ENCODE data around the gene TRPM6. TPM values are rescaled to one million over a fixed set of nuclear protein-coding genes. Genes with fewer than 3 reads are reported as not detected.

The TRPM6 gene
- total and polyA plus RNA-seq, 2 donors (not counting 3 experiments of a cell fraction or from before 2014, with no cell fraction given), result 0.01 to 0.22 TPM

GRCh38 chr9:74736646-74737045 is 151.1 kb downstream of the TRPM6 start:
- no peak overlapping the region for H3K9ac ChIP-seq (replicated peaks; ENCODE audit: extremely low read depth, insufficient read depth, low read length)
- H3K27ac ChIP-seq (ENCODE audit: insufficient read depth, low read depth, low read length), result no peak overlapping the region
- dilution Hi-C loops (cut with MboI; ENCODE audit: extremely low pct_ligation_motif_present, low sequenced_read_pairs) (no loop called here), intact Hi-C loops (cut with micrococcal nuclease) (no loop called here)
- no peak overlapping the region for H3K4me2 ChIP-seq (ENCODE audit: insufficient read depth, low read length)
- H3K9me3 ChIP-seq (replicated peaks; ENCODE audit: control insufficient read depth, insufficient read depth, low read length), result no peaks in the 10 kb centered on the region
- DNase-seq (ENCODE audit: low read depth, low spot score), result no peak
- TF ChIP-seq POLR2A (IDR thresholded peaks at IDR 0.05; ENCODE audit: low read depth, low read length) (no peak), POLR2AphosphoS5 (IDR thresholded peaks at IDR 0.05; ENCODE audit: insufficient read depth, low read depth, low read length) (no peak), EZH2 (IDR thresholded peaks at IDR 0.05; ENCODE audit: borderline replicate concordance, low read depth, low read length, severe bottlenecking) (no peak), JUN (IDR thresholded peaks at IDR 0.05; ENCODE audit: borderline replicate concordance, insufficient read depth, insufficient read length, low read depth) (no peak), FOS (IDR thresholded peaks at IDR 0.05; ENCODE audit: borderline replicate concordance, insufficient read depth, low read length) (no peak), GATA2 (IDR thresholded peaks at IDR 0.05; ENCODE audit: insufficient read depth, insufficient read length, low read depth, low read length) (no peak), MAX (IDR thresholded peaks at IDR 0.05; ENCODE audit: insufficient read depth, insufficient read length) (no peak), MYC (IDR thresholded peaks at IDR 0.05; ENCODE audit: low read depth, low read length) (no peak)
- TF ChIP-seq, protein P1, sequence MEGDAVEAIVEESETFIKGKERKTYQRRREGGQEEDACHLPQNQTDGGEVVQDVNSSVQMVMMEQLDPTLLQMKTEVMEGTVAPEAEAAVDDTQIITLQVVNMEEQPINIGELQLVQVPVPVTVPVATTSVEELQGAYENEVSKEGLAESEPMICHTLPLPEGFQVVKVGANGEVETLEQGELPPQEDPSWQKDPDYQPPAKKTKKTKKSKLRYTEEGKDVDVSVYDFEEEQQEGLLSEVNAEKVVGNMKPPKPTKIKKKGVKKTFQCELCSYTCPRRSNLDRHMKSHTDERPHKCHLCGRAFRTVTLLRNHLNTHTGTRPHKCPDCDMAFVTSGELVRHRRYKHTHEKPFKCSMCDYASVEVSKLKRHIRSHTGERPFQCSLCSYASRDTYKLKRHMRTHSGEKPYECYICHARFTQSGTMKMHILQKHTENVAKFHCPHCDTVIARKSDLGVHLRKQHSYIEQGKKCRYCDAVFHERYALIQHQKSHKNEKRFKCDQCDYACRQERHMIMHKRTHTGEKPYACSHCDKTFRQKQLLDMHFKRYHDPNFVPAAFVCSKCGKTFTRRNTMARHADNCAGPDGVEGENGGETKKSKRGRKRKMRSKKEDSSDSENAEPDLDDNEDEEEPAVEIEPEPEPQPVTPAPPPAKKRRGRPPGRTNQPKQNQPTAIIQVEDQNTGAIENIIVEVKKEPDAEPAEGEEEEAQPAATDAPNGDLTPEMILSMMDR (IDR thresholded peaks at IDR 0.05; ENCODE audit: extremely low read depth in 1 of 2, insufficient read depth in 1 of 2, low read depth in 1 of 2, low read length in 2 of 2), result no peak
- H3K9me1 ChIP-seq (replicated peaks; ENCODE audit: control insufficient read depth, extremely low read depth, insufficient read depth, low read length), result no peaks in the 10 kb centered on the region
- H4K20me1 ChIP-seq (replicated peaks; ENCODE audit: control insufficient read depth, extremely low read depth, insufficient read depth, low read length), result no peaks in the 10 kb centered on the region
- H2AFZ ChIP-seq (ENCODE audit: low read depth, low read length), result no peak overlapping the region
- no peaks in the 10 kb centered on the region for H3K4me1 ChIP-seq (ENCODE audit: control insufficient read depth, extremely low read depth, insufficient read depth, low read length)
- H3K4me3 ChIP-seq (replicated peaks in 1 of 3; ENCODE audit: insufficient read depth in 1 of 3, low read depth in 1 of 3, low read length in 3 of 3), result no peak overlapping the region
- ChIA-PET CTCF (no interaction called here), POLR2A (no interaction called here)
- no peak for FAIRE-seq
- no TSS peak for BruUV-seq (replicated peaks)
- H3K36me3 ChIP-seq (ENCODE audit: control insufficient read depth in 2 of 2, extremely low read depth in 1 of 2, insufficient read depth in 2 of 2, low read length in 2 of 2), result no peaks in the 10 kb centered on the region
- no peaks in the 10 kb centered on the region for H3K79me2 ChIP-seq (ENCODE audit: control insufficient read depth, insufficient read depth, low read length)
- no peaks in the 10 kb centered on the region for H3K27me3 ChIP-seq (ENCODE audit: control insufficient read depth in 2 of 2, insufficient read depth in 2 of 2, low read length in 2 of 2)

All from endothelial cell of umbilical vein (primary cell).